WTC11 (cell line): ENCODE results near the gene VTI1A. TPM values are rescaled to one million over a fixed set of nuclear protein-coding genes. Genes with fewer than 3 reads are reported as not detected.

Experiments used
- ATAC-seq: fragments of 200-7000 bp; cut with Tn5 transposase; 2 replicates; pipeline ENCODE4 v1.10.0; 2021; ENCODE audit warnings: mild to moderate bottlenecking, moderate library complexity
- CTCF ChIA-PET: fragments of 300-600 bp; sonication (Branson Sonifier 250); formaldehyde crosslinking; loops from one replicate; lab custom pipeline; 2021; ENCODE audit warnings: antibody characterized with exemption; lab: Charles Lee
- POLR2A ChIA-PET: fragments of 350-600 bp; sonication (Branson Sonifier 250); formaldehyde crosslinking; loops from one replicate; lab custom pipeline; 2021; ENCODE audit warnings: antibody characterized with exemption; lab: Charles Lee
- DNase-seq: peaks from one replicate; pipeline ENCODE4 v3.0.0; 2021; ENCODE audit warnings: low spot score
- H3K27ac Mint-ChIP-seq: 2 replicates; pipeline ENCODE4 v1.8.0; 2021; ENCODE audit warnings: mixed read lengths
- H3K27me3 Mint-ChIP-seq: 2 replicates; pipeline ENCODE4 v1.8.0; 2021; ENCODE audit warnings: low read depth, mild to moderate bottlenecking, moderate library complexity, mixed read lengths
- H3K36me3 Mint-ChIP-seq: 2 replicates; pipeline ENCODE4 v1.8.0; 2021; ENCODE audit warnings: mixed read lengths
- H3K4me1 Mint-ChIP-seq: 2 replicates; pipeline ENCODE4 v1.8.0; 2022; ENCODE audit warnings: mixed read lengths
- H3K4me3 Mint-ChIP-seq: 2 replicates; pipeline ENCODE4 v1.8.0; 2021; ENCODE audit warnings: mild to moderate bottlenecking, moderate library complexity, mixed read lengths
- H3K9me3 Mint-ChIP-seq: 2 replicates; pipeline ENCODE4 v1.8.0; 2021; ENCODE audit warnings: mixed read lengths
- AR ChIP-seq: fragments of 250-450 bp; sonication (Bioruptor Pico); IDR thresholded peaks from 2 replicates; pipeline ENCODE4 v1.9.0; 2021; ENCODE audit warnings: mild to moderate bottlenecking
- CDX4 ChIP-seq: fragments of 250-450 bp; sonication (Bioruptor Pico); IDR thresholded peaks from 2 replicates; pipeline ENCODE4 v1.9.0; 2021; ENCODE audit warnings: moderate library complexity, mild to moderate bottlenecking, inconsistent platforms, borderline replicate concordance
- EMX1 ChIP-seq: fragments of 250-450 bp; sonication (Bioruptor Pico); IDR thresholded peaks from 2 replicates; pipeline ENCODE4 v1.8.0; 2021; ENCODE audit warnings: mild to moderate bottlenecking
- FOXJ3 ChIP-seq: sonication (generic); formaldehyde crosslinking; IDR thresholded peaks from 2 replicates; pipeline ENCODE4 v1.9.0; 2021; ENCODE audit warnings: missing genetic modification reagents, mild to moderate bottlenecking, borderline replicate concordance
- GABPB1 ChIP-seq: sonication (generic); formaldehyde crosslinking; IDR thresholded peaks from 2 replicates; pipeline ENCODE4 v1.8.1; 2023; ENCODE audit warnings: mild to moderate bottlenecking, missing genetic modification reagents
- MXD4 ChIP-seq: fragments of 250-450 bp; sonication (Bioruptor Pico); IDR thresholded peaks from 2 replicates; pipeline ENCODE4 v1.8.0; 2021; ENCODE audit warnings: mild to moderate bottlenecking, moderate library complexity, borderline replicate concordance
- NFE2L1 ChIP-seq: sonication (generic); formaldehyde crosslinking; IDR thresholded peaks from 2 replicates; pipeline ENCODE4 v1.8.1; 2023; ENCODE audit warnings: missing genetic modification reagents
- NR1H2 ChIP-seq: sonication (generic); formaldehyde crosslinking; IDR thresholded peaks from 2 replicates; pipeline ENCODE4 v1.9.0; 2021; ENCODE audit warnings: mild to moderate bottlenecking, moderate library complexity, missing genetic modification reagents
- OVOL2 ChIP-seq: fragments of 250-450 bp; sonication (Bioruptor Pico); IDR thresholded peaks from 2 replicates; pipeline ENCODE4 v1.9.0; 2021; ENCODE audit warnings: mild to moderate bottlenecking, borderline replicate concordance
- PRRX2 ChIP-seq: fragments of 250-450 bp; sonication (Bioruptor Pico); IDR thresholded peaks from 2 replicates; pipeline ENCODE4 v1.8.0; 2021; ENCODE audit warnings: mild to moderate bottlenecking
- SOX15 ChIP-seq: fragments of 250-450 bp; sonication (Bioruptor Pico); IDR thresholded peaks from 2 replicates; pipeline ENCODE4 v1.9.0; 2021; ENCODE audit warnings: mild to moderate bottlenecking
- TEAD4 ChIP-seq: sonication (generic); formaldehyde crosslinking; IDR thresholded peaks from 2 replicates; pipeline ENCODE4 v1.8.0; 2022; ENCODE audit warnings: mild to moderate bottlenecking, missing genetic modification reagents
- ZMAT4 ChIP-seq: fragments of 250-450 bp; sonication (Bioruptor Pico); IDR thresholded peaks from 2 replicates; pipeline ENCODE4 v1.9.0; 2021; ENCODE audit warnings: mild to moderate bottlenecking
- ZNF138 ChIP-seq: sonication (generic); formaldehyde crosslinking; conservative IDR thresholded peaks from 2 replicates; pipeline ENCODE4 v1.8.1; 2022; ENCODE audit warnings: mild to moderate bottlenecking, moderate library complexity, missing genetic modification reagents
- ZNF232 ChIP-seq: sonication (generic); formaldehyde crosslinking; IDR thresholded peaks from 2 replicates; pipeline ENCODE4 v1.8.0; 2022; ENCODE audit warnings: mild to moderate bottlenecking, missing genetic modification reagents
- ZNF263 ChIP-seq: sonication (generic); formaldehyde crosslinking; IDR thresholded peaks from 2 replicates; pipeline ENCODE4 v1.8.1; 2022; ENCODE audit warnings: low read depth, mild to moderate bottlenecking, moderate library complexity, missing genetic modification reagents
- ZNF396 ChIP-seq: fragments of 250-450 bp; sonication (Bioruptor Pico); IDR thresholded peaks from 2 replicates; pipeline ENCODE4 v1.8.0; 2021; ENCODE audit warnings: mild to moderate bottlenecking, moderate library complexity, borderline replicate concordance
- ZNF423 ChIP-seq: fragments of 250-450 bp; sonication (Bioruptor Pico); IDR thresholded peaks from 2 replicates; pipeline ENCODE4 v2.1.2; 2022; ENCODE audit warnings: mild to moderate bottlenecking, moderate library complexity
- ZNF671 ChIP-seq: fragments of 250-450 bp; sonication (Bioruptor Pico); IDR thresholded peaks from 2 replicates; pipeline ENCODE4 v1.8.0; 2021; ENCODE audit warnings: mild to moderate bottlenecking
- ZSCAN18 ChIP-seq: fragments of 250-450 bp; sonication (Bioruptor Pico); IDR thresholded peaks from 2 replicates; pipeline ENCODE4 v2.1.2; 2022; ENCODE audit warnings: mild to moderate bottlenecking, moderate library complexity
- total RNA-seq: library from RNA; stranded (reverse); gene quantifications from 3 replicates; pipeline ENCODE4 v1.2.3, GENCODE V29; 2021
- TF ChIP-seq, protein P1 (sequence below): fragments of 200-600 bp; IDR thresholded peaks from 2 replicates; pipeline ENCODE4 v1.8.0; 2022; ENCODE audit warnings: antibody characterized with exemption
- TF ChIP-seq, protein P2 (sequence below): sonication (generic); formaldehyde crosslinking; IDR thresholded peaks from 2 replicates; pipeline ENCODE4 v1.8.1; 2022; ENCODE audit warnings: mild to moderate bottlenecking, moderate library complexity, missing genetic modification reagents
- TF ChIP-seq, protein P3 (sequence below): sonication (generic); formaldehyde crosslinking; conservative IDR thresholded peaks from 2 replicates; pipeline ENCODE4 v1.8.1; 2022; ENCODE audit warnings: mild to moderate bottlenecking, missing genetic modification reagents
- TF ChIP-seq, protein P4 (sequence below): sonication (generic); formaldehyde crosslinking; IDR thresholded peaks from 2 replicates; pipeline ENCODE4 v1.8.1; 2022; ENCODE audit warnings: low read depth, mild to moderate bottlenecking, moderate library complexity, missing genetic modification reagents, borderline replicate concordance

VTI1A gene
- total RNA-seq, 1 experiment from 2014 or later: 20.1 TPM

GRCh38 chr10:112820320-112820719 lies 373.3 kb downstream of the VTI1A start:
- no peak for TF ChIP-seq EMX1 (CRISPR knock-in tag)
- TF ChIP-seq, protein P1, sequence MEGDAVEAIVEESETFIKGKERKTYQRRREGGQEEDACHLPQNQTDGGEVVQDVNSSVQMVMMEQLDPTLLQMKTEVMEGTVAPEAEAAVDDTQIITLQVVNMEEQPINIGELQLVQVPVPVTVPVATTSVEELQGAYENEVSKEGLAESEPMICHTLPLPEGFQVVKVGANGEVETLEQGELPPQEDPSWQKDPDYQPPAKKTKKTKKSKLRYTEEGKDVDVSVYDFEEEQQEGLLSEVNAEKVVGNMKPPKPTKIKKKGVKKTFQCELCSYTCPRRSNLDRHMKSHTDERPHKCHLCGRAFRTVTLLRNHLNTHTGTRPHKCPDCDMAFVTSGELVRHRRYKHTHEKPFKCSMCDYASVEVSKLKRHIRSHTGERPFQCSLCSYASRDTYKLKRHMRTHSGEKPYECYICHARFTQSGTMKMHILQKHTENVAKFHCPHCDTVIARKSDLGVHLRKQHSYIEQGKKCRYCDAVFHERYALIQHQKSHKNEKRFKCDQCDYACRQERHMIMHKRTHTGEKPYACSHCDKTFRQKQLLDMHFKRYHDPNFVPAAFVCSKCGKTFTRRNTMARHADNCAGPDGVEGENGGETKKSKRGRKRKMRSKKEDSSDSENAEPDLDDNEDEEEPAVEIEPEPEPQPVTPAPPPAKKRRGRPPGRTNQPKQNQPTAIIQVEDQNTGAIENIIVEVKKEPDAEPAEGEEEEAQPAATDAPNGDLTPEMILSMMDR: no peak
- TF ChIP-seq ZNF671 (CRISPR knock-in tag): no peak
- TF ChIP-seq ZSCAN18: no peak
- no peak for TF ChIP-seq ZNF138 (CRISPR knock-in tag)
- no peak for TF ChIP-seq CDX4
- no peak for TF ChIP-seq FOXJ3 (CRISPR knock-in tag)
- no peak for TF ChIP-seq ZMAT4 (CRISPR knock-in tag)
- TF ChIP-seq NFE2L1 (CRISPR knock-in tag): no peak
- no peak for TF ChIP-seq GABPB1 (CRISPR knock-in tag)
- no peak for TF ChIP-seq MXD4 (CRISPR knock-in tag)
- TF ChIP-seq, protein P2, sequence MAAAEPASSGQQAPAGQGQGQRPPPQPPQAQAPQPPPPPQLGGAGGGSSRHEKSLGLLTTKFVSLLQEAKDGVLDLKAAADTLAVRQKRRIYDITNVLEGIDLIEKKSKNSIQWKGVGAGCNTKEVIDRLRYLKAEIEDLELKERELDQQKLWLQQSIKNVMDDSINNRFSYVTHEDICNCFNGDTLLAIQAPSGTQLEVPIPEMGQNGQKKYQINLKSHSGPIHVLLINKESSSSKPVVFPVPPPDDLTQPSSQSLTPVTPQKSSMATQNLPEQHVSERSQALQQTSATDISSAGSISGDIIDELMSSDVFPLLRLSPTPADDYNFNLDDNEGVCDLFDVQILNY (CRISPR knock-in tag): no peak
- no peak for TF ChIP-seq ZNF423 (CRISPR knock-in tag)
- TF ChIP-seq ZNF263 (CRISPR knock-in tag): no peak
- TF ChIP-seq ZNF232 (CRISPR knock-in tag): no peak
- no peak for TF ChIP-seq NR1H2
- TF ChIP-seq OVOL2 (CRISPR knock-in tag): no peak
- Mint-ChIP-seq H3K27me3 (peaks cover 17% of the 10 kb centered on the region), H3K4me1 (peaks cover 43% of the 10 kb centered on the region), H3K4me3 (no peak overlapping the region), H3K27ac (no peak overlapping the region), H3K9me3 (0 out of 2 replicates have a peak, but pooled peaks cover 5% of the 10 kb centered on the region), H3K36me3 (no peaks in the 10 kb centered on the region)
- ATAC-seq (no peak), DNase-seq (no peak)
- CTCF ChIA-PET: interaction anchor here (0.9 kb wide), 1 partner anchor 8 kb away, joined by 3 read pairs; no protein-coding TSS in a partner anchor
- POLR2A ChIA-PET: no interaction called here

DNA sequence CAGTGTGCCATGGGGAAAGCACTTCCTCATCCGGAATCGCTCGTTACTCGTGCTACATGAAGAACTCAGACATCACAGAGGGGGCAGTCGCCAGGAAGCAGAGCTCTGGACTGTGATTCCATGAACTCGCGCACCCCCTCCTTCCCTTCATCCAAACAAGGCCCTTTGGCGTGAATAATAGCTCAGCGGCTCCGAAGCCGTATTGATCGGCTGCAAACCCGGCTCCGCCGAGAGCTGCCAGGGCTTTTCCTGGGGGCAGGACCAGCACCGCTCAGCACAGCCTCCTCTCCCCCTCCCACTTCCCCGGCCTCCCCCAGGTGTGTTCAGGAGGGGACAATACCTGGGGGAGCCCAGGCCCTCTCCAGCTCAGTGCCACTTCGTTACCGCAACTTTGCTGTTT lies 374.0 kb downstream of the VTI1A start:
- H3K27ac Mint-ChIP-seq: no peak overlapping the region
- TF ChIP-seq AR (no peak), SOX15 (no peak), ZNF396 (no peak), TEAD4 (CRISPR knock-in tag) (no peak), PRRX2 (CRISPR knock-in tag) (no peak)
- TF ChIP-seq, protein P3, sequence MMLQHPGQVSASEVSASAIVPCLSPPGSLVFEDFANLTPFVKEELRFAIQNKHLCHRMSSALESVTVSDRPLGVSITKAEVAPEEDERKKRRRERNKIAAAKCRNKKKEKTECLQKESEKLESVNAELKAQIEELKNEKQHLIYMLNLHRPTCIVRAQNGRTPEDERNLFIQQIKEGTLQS (CRISPR knock-in tag): no peak
- TF ChIP-seq, protein P4, sequence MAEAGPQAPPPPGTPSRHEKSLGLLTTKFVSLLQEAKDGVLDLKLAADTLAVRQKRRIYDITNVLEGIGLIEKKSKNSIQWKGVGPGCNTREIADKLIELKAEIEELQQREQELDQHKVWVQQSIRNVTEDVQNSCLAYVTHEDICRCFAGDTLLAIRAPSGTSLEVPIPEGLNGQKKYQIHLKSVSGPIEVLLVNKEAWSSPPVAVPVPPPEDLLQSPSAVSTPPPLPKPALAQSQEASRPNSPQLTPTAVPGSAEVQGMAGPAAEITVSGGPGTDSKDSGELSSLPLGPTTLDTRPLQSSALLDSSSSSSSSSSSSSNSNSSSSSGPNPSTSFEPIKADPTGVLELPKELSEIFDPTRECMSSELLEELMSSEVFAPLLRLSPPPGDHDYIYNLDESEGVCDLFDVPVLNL: no peak
- TF ChIP-seq, all 79 proteins: peak for 0
- Mint-ChIP-seq H3K27me3 (peaks cover 11% of the 10 kb centered on the region), H3K36me3 (no peaks in the 10 kb centered on the region), H3K4me3 (no peak overlapping the region), H3K9me3 (0 out of 2 replicates have a peak, but pooled peaks cover 5% of the 10 kb centered on the region), H3K4me1 (peaks cover 35% of the 10 kb centered on the region)
- ATAC-seq (no peak), DNase-seq (no peak)
- ChIA-PET POLR2A (no interaction called here), CTCF (interaction anchor here (0.6 to 0.9 kb wide), 2 partner anchors 9 to 26 kb away, joined by 3 read pairs; no protein-coding TSS in a partner anchor)
